Measurements from ENCODE around the gene TOMM70. TPM values are rescaled to one million over a fixed set of nuclear protein-coding genes. Genes with fewer than 3 reads are reported as not detected.

TOMM70 gene
- 39.5 and 51.6 TPM in 2 replicates for total RNA-seq

GRCh38 chr3:100400780-100401673, at the start of gene TOMM70, which contains the start of gene LNP1:
TSS of gene TOMM70 (minus strand) at chr3:100401089. CDS start at chr3:100400949, 140 bp downstream.
TSS of gene LNP1 (plus strand) at chr3:100401539. CDS start at chr3:100429730, 28,191 bp downstream.

GRCh38 chr3:100334488-100335351, 66.2 kb downstream of the TOMM70 start, which contains the start of gene NIT2:
TSS of gene NIT2 (plus strand) at chr3:100334757. CDS start at chr3:100334792, 35 bp downstream.

Other genes with a start within 250 kb of the TOMM70 start
- 55.6 and 100 TPM in 2 replicates for gene TBC1D23, start 140.1 kb downstream of the TOMM70 start, total RNA-seq
- 15.0 and 21.4 TPM in 2 replicates for gene NIT2, start 66.3 kb downstream of the TOMM70 start, total RNA-seq
- 2.1 and 2.9 TPM in 2 replicates for gene LNP1, start 450 bp upstream of the TOMM70 start, total RNA-seq
- 15.6 and 20.6 TPM in 2 replicates for gene TMEM45A, start 91.5 kb upstream of the TOMM70 start, total RNA-seq
- not detected in 2 replicates for gene ADGRG7, start 208.5 kb upstream of the TOMM70 start, total RNA-seq

All from myometrial cell (primary cell).